Stimulated activated CD4-positive, alpha-beta T cell treated with anti-CD3 and anti-CD28 coated beads, TNF-alpha, amount 100 ng/mL, for 48 hours (primary cell): ENCODE measurements around the gene POU1F1.
"Not testable (repeated sequence)": the region's sequence is repeated elsewhere in the genome, so short reads cannot be mapped to it uniquely, and the experiment has no call there.

Experiments
- DNase-seq, 3 donors: peaks; one replicate each; pipeline ENCODE4 v3.0.0-alpha.2; 2020; ENCODE audit warnings: low read depth in 3 of 3

POU1F1 gene

GRCh38 chr3:87250009-87250408 is 26.4 kb downstream of the POU1F1 start:
- DNase-seq = no peak

GRCh38 chr3:87248831-87249230 is 27.6 kb downstream of the POU1F1 start:
- DNase-seq = no peak

GRCh38 chr3:87248231-87248630 is 28.2 kb downstream of the POU1F1 start:
- DNase-seq = not testable (repeated sequence)

- no peak for DNase-seq
These were observed 29.0 kb downstream of the POU1F1 start for GRCh38 chr3:87247430-87247773.

GRCh38 chr3:87246662-87247429 is 29.5 kb downstream of the POU1F1 start:
- DNase-seq = no peak

- DNase-seq = no peak
These were observed 40.3 kb downstream of the POU1F1 start for GRCh38 chr3:87236093-87236492.

- no peak for DNase-seq
These were observed 42.6 kb downstream of the POU1F1 start for GRCh38 chr3:87233805-87234204.

GRCh38 chr3:87229113-87229512 is 47.3 kb downstream of the POU1F1 start:
- no peak for DNase-seq

GRCh38 chr3:87228316-87228715 is 48.1 kb downstream of the POU1F1 start:
- no peak for DNase-seq

GRCh38 chr3:87227835-87228144 is 48.6 kb downstream of the POU1F1 start:
- DNase-seq = peak in 1 of 3 donors; percentile 4

- peak; percentile 77 to 84 (median 82) for DNase-seq
These were observed 49.1 kb downstream of the POU1F1 start, which contains the start of gene CHMP2B for GRCh38 chr3:87227104-87227834. TSS of gene CHMP2B (plus strand) at chr3:87227309. CDS start at chr3:87227523, 214 bp downstream.

GRCh38 chr3:87225659-87226058 is 50.7 kb downstream of the POU1F1 start:
- no peak for DNase-seq

- DNase-seq = no peak
These were observed 56.8 kb downstream of the POU1F1 start for GRCh38 chr3:87219611-87220010.

GRCh38 chr3:87218560-87218959 is 57.8 kb downstream of the POU1F1 start:
- no peak for DNase-seq
